NK-92 (cell line): ENCODE results near the gene ASIP.
"Not testable (repeated sequence)": the region's sequence is repeated elsewhere in the genome, so short reads cannot be mapped to it uniquely, and the experiment has no call there.

Experiments
- DNase-seq: peaks from one replicate; lab custom pipeline; 2025; ENCODE audit not compliant: unreplicated experiment; lab: John Stamatoyannopoulos, UW

The ASIP gene

GRCh38 chr20:34240693-34241615 lies at the start of gene ASIP:
ASIP (plus strand) TSS chr20:34241423; CDS start chr20:34260375, 18,952 bp downstream.
- no peak for DNase-seq

- no peak for DNase-seq
Observed at GRCh38 chr20:34193051-34193450, 48.2 kb upstream of the ASIP start.

GRCh38 chr20:34199183-34199582 lies 42.0 kb upstream of the ASIP start:
- no peak for DNase-seq

GRCh38 chr20:34200023-34200422 lies 41.2 kb upstream of the ASIP start:
- DNase-seq: no peak

- no peak for DNase-seq
Observed at GRCh38 chr20:34201531-34201930, 39.7 kb upstream of the ASIP start.

- not testable (repeated sequence) for DNase-seq
Observed at GRCh38 chr20:34205172-34205880, 35.9 kb upstream of the ASIP start.

GRCh38 chr20:34209111-34209510 lies 32.1 kb upstream of the ASIP start:
- DNase-seq: no peak

- no peak for DNase-seq
Observed at GRCh38 chr20:34210271-34210670, 31.0 kb upstream of the ASIP start.

- DNase-seq: no peak
Observed at GRCh38 chr20:34211591-34211990, 29.6 kb upstream of the ASIP start.

- no peak for DNase-seq
Observed at GRCh38 chr20:34213213-34213612, 28.0 kb upstream of the ASIP start.

- no peak for DNase-seq
Observed at GRCh38 chr20:34215711-34216381, 25.4 kb upstream of the ASIP start.

GRCh38 chr20:34216382-34216742 lies 24.9 kb upstream of the ASIP start:
- DNase-seq: no peak

- DNase-seq: no peak
Observed at GRCh38 chr20:34220561-34220960, 20.7 kb upstream of the ASIP start.

GRCh38 chr20:34222208-34222607 lies 19.0 kb upstream of the ASIP start:
- DNase-seq: no peak

GRCh38 chr20:34224251-34224650 lies 17.0 kb upstream of the ASIP start:
- not testable (repeated sequence) for DNase-seq

GRCh38 chr20:34231634-34232033 lies 9.6 kb upstream of the ASIP start:
- DNase-seq: no peak

GRCh38 chr20:34232494-34233087 lies 8.6 kb upstream of the ASIP start:
- no peak for DNase-seq

- DNase-seq: no peak
Observed at GRCh38 chr20:34233687-34234086, 7.5 kb upstream of the ASIP start.

- no peak for DNase-seq
Observed at GRCh38 chr20:34235875-34236274, 5.3 kb upstream of the ASIP start.

- DNase-seq: no peak
Observed at GRCh38 chr20:34237942-34238341, 3.3 kb upstream of the ASIP start.

GRCh38 chr20:34240121-34240520 lies 1.1 kb upstream of the ASIP start:
- DNase-seq: no peak
